ENCODE results near the gene HPCAL4. TPM values are rescaled to one million over a fixed set of nuclear protein-coding genes. Genes with fewer than 3 reads are reported as not detected.

Gene HPCAL4
- total and polyA plus RNA-seq, 10 of the 15 experiments (the other 5 are each of a cell fraction or from before 2014, with no cell fraction given), result 0.05 to 0.18 (median 0.06) TPM; not detected in 5

GRCh38 chr1:39666772-39667171 is 24.5 kb downstream of the HPCAL4 start:
- CTCF ChIA-PET, result interaction anchor here (0.7 to 14.2 kb wide), 6 partner anchors 11 to 475 kb away, joined by 3 to 244 read pairs (median 7); no protein-coding TSS in a partner anchor
- FAIRE-seq (peak; percentile 98), DNase-seq (ENCODE audit: low read depth, low spot score) (peak; percentile 93), ATAC-seq (peak; percentile 91)
- POLR2A ChIA-PET, result interaction anchor here (0.6 kb wide), 2 partner anchors 591 to 730 kb away, joined by 3 to 5 read pairs; partner anchors contain the start of gene ZMPSTE24
- H3K4me2 ChIP-seq (ENCODE audit: control insufficient read depth, insufficient read depth), result peak overlapping the region; percentile 53
- H3K9ac ChIP-seq (ENCODE audit: control insufficient read depth, insufficient read depth, low read length), result no peak overlapping the region
- no peak overlapping the region for H3K4me3 ChIP-seq
- H4K20me1 ChIP-seq (ENCODE audit: control insufficient read depth, insufficient read depth), result no peaks in the 10 kb centered on the region
- RAD21 ChIA-PET (ENCODE audit: unreplicated experiment), result interaction anchor here (1.6 to 1.7 kb wide), 2 partner anchors 8 to 61 kb away, joined by 5 to 6 read pairs; no protein-coding TSS in a partner anchor
- H3K27me3 ChIP-seq (replicated peaks in 1 of 2; ENCODE audit: control insufficient read depth in 2 of 2, insufficient read depth in 2 of 2, low read length in 1 of 2), result peaks cover 0 to 5% of the 10 kb centered on the region in 2 experiments; a peak in 2 of 4 replicates
- intact Hi-C loops (cut with micrococcal nuclease; ENCODE audit: unreplicated experiment) (no loop called here), in situ Hi-C loops (cut with MboI) (no loop called here)
- SMC1A ChIA-PET (ENCODE audit: uncharacterized antibody, unreplicated experiment), result interaction anchor here (0.7 to 1.3 kb wide), 8 partner anchors 8 to 521 kb away, joined by 3 to 5 read pairs (median 3); no protein-coding TSS in a partner anchor
- no peaks in the 10 kb centered on the region for H3K79me2 ChIP-seq (ENCODE audit: control insufficient read depth, insufficient read depth, low read length)
- no peaks in the 10 kb centered on the region for H3K36me3 ChIP-seq (ENCODE audit: control insufficient read depth in 2 of 2, insufficient read depth in 2 of 2, low read length in 1 of 2)
- peak overlapping the region; percentile 60 for H3K27ac ChIP-seq (ENCODE audit: control insufficient read depth, insufficient read depth)
- no peak overlapping the region for H2AFZ ChIP-seq (ENCODE audit: control insufficient read depth, low read depth, low read length)
- no peaks in the 10 kb centered on the region; the same call in 2 of the 3 replicates for H3K9me3 ChIP-seq (replicated peaks; ENCODE audit: control insufficient read depth, insufficient read depth, low read length)
- 0% methylated on average over 3 of the region's 3 CpGs for WGBS (ENCODE audit: insufficient coverage, insufficient replicate concordance, low lambda C conversion rate, missing lambda C conversion rate)
- peaks cover 33% of the 10 kb centered on the region for H3K4me1 ChIP-seq (ENCODE audit: control insufficient read depth, insufficient read depth, low read length)
- BruUV-seq (replicated peaks), result no TSS peak
- TF ChIP-seq TBL1XR1 (IDR thresholded peaks at IDR 0.05; ENCODE audit: low read depth, low read length) (peak; percentile 63; the same call in 1 of the 2 replicates), E2F4 (IDR thresholded peaks at IDR 0.05; ENCODE audit: low read depth, low read length) (no peak), MEF2A (IDR thresholded peaks at IDR 0.05; ENCODE audit: insufficient read depth, low read depth, low read length) (peak; percentile 81), SIN3A (IDR thresholded peaks at IDR 0.05; ENCODE audit: low read depth, low read length) (no peak), PAX8 (IDR thresholded peaks at IDR 0.05) (no peak), HDGF (IDR thresholded peaks at IDR 0.05) (no peak), STAT1 (conservative IDR thresholded peaks at IDR 0.05) (no peak), CEBPB (IDR thresholded peaks at IDR 0.05; ENCODE audit: borderline replicate concordance in 1 of 2, low read depth in 2 of 2, low read length in 2 of 2) (peak in 1 of 2 experiments; percentile 76; a peak in 1 of 4 replicates)
- TF ChIP-seq, protein P1, sequence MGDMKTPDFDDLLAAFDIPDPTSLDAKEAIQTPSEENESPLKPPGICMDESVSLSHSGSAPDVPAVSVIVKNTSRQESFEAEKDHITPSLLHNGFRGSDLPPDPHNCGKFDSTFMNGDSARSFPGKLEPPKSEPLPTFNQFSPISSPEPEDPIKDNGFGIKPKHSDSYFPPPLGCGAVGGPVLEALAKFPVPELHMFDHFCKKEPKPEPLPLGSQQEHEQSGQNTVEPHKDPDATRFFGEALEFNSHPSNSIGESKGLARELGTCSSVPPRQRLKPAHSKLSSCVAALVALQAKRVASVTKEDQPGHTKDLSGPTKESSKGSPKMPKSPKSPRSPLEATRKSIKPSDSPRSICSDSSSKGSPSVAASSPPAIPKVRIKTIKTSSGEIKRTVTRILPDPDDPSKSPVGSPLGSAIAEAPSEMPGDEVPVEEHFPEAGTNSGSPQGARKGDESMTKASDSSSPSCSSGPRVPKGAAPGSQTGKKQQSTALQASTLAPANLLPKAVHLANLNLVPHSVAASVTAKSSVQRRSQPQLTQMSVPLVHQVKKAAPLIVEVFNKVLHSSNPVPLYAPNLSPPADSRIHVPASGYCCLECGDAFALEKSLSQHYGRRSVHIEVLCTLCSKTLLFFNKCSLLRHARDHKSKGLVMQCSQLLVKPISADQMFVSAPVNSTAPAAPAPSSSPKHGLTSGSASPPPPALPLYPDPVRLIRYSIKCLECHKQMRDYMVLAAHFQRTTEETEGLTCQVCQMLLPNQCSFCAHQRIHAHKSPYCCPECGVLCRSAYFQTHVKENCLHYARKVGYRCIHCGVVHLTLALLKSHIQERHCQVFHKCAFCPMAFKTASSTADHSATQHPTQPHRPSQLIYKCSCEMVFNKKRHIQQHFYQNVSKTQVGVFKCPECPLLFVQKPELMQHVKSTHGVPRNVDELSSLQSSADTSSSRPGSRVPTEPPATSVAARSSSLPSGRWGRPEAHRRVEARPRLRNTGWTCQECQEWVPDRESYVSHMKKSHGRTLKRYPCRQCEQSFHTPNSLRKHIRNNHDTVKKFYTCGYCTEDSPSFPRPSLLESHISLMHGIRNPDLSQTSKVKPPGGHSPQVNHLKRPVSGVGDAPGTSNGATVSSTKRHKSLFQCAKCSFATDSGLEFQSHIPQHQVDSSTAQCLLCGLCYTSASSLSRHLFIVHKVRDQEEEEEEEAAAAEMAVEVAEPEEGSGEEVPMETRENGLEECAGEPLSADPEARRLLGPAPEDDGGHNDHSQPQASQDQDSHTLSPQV (IDR thresholded peaks at IDR 0.05), result no peak
- TF ChIP-seq, protein P2, sequence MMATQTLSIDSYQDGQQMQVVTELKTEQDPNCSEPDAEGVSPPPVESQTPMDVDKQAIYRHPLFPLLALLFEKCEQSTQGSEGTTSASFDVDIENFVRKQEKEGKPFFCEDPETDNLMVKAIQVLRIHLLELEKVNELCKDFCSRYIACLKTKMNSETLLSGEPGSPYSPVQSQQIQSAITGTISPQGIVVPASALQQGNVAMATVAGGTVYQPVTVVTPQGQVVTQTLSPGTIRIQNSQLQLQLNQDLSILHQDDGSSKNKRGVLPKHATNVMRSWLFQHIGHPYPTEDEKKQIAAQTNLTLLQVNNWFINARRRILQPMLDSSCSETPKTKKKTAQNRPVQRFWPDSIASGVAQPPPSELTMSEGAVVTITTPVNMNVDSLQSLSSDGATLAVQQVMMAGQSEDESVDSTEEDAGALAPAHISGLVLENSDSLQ (IDR thresholded peaks at IDR 0.05), result peak; percentile 96
- TF ChIP-seq, protein P3, sequence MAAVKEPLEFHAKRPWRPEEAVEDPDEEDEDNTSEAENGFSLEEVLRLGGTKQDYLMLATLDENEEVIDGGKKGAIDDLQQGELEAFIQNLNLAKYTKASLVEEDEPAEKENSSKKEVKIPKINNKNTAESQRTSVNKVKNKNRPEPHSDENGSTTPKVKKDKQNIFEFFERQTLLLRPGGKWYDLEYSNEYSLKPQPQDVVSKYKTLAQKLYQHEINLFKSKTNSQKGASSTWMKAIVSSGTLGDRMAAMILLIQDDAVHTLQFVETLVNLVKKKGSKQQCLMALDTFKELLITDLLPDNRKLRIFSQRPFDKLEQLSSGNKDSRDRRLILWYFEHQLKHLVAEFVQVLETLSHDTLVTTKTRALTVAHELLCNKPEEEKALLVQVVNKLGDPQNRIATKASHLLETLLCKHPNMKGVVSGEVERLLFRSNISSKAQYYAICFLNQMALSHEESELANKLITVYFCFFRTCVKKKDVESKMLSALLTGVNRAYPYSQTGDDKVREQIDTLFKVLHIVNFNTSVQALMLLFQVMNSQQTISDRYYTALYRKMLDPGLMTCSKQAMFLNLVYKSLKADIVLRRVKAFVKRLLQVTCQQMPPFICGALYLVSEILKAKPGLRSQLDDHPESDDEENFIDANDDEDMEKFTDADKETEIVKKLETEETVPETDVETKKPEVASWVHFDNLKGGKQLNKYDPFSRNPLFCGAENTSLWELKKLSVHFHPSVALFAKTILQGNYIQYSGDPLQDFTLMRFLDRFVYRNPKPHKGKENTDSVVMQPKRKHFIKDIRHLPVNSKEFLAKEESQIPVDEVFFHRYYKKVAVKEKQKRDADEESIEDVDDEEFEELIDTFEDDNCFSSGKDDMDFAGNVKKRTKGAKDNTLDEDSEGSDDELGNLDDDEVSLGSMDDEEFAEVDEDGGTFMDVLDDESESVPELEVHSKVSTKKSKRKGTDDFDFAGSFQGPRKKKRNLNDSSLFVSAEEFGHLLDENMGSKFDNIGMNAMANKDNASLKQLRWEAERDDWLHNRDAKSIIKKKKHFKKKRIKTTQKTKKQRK (IDR thresholded peaks at IDR 0.05; ENCODE audit: low read depth, low read length), result no peak

All from GM12878 (cell line).